ENCODE results near the gene EGR4.

- TF ChIP-seq CTCF (conservative IDR thresholded peaks at IDR 0.05; ENCODE audit: low read depth, low read length) (no peak), EZH2phosphoT487 (IDR thresholded peaks at IDR 0.05; ENCODE audit: borderline replicate concordance, low read length) (no peak)
These were observed 4.2 kb upstream of the EGR4 start for GRCh38 chr2:73297586-73297985.
